Endometrial microvascular endothelial cells (primary cell): ENCODE results near the gene HOXD8. TPM values are rescaled to one million over a fixed set of nuclear protein-coding genes. Genes with fewer than 3 reads are reported as not detected.

Experiments
- in situ Hi-C: cut with HindIII; loops from 2 replicates; pipeline ENCODE4 v1.10.0; 2017; ENCODE audit warnings: low sequenced_read_pairs, low pct_unique_long_range_greater_than_20kb; ENCODE audit errors: inconsistent ontology term
- total RNA-seq: library from RNA; depleted of rRNA; stranded (reverse); fragments of >200 nt; gene quantifications from one replicate; pipeline ENCODE4 v1.2.3, GENCODE V29; 2015; ENCODE audit errors: inconsistent ontology term

The HOXD8 gene
- total RNA-seq, 1 donor from 2014 or later = 41.0 TPM

DNA sequence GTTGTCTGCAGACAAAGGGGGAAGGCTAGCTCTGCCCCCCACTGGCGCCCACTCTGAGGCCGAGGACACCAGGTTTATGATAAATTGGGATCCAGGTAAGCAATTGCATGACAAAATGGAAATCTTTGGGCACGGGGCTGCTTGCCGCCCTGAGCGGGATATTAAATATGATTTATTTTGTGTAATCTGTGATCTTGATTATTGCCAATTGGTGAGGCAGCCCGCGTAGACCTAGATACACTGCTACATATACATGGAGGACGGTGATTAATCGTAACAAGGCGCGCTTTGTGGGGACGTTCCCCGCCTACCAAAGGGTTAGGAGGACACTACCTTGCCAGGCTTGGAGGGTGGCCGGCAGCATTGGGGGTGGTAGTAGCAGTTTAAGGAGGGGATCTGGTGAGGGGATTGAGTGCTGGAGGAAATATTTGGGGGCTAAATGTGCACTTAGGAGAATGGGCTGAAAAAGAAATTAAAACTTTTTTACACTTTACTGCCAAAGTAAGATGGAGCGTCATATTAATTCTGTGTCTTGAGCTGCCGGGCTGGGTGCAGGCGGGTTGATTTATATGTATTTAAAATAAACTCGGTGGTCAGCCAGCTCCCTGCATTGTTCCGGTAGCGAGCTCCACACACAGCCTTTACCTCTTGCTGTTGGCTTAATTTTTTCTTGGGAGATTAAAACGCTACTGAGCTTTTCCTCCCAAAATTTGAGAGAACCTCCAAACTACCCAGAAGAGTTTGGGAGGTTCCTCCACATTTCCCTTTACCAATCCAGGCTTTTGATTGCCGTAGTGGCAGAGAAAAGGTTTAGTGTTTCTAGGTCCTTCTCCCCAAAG, 31.7 kb downstream of the HOXD8 start:
- in situ Hi-C loops = no loop called here

DNA sequence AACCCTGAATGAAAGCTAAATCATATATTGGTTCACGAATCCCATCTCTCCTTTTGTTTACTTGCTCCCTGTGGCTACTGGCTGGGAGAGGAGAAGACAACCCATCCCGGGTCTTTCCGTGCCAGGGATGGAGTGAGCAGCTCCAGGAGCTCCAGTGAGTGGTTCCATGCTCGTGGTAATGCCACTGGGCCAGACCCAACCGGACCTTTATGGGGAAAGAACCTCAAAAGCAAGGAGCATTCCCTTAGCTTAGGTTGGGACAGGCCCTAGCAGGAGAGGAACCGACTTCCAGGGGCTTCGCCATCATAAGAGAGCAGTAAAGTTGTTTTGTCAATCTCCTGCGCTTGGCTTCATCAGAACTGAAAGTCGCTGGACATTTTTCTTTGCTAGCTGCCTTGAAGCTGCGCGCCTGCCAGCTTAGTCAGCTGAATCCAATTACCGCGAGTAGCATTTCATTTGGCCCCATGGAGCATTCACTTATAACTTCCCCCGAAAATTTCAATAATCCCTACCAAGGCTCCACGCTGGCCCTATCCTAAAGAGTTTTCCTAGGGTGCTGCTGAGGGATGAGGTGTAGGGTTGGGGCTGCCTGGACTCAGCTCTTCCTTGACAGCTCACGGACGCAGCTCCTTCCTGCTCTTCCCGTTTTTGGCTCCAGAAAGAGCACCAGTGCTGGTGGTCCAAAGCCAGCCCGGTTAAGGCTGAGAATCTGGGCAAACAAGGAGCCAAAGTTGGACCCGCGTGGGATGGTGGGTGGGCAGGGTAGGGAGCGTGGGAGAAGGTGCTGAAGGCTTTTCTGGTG, 32.5 kb downstream of the HOXD8 start:
- in situ Hi-C loops = no loop called here

- in situ Hi-C loops = no loop called here
These were observed 33.6 kb downstream of the HOXD8 start for GRCh38 chr2:176162911-176163671.

GRCh38 chr2:176163672-176164056, 34.2 kb downstream of the HOXD8 start:
- in situ Hi-C loops = no loop called here

DNA sequence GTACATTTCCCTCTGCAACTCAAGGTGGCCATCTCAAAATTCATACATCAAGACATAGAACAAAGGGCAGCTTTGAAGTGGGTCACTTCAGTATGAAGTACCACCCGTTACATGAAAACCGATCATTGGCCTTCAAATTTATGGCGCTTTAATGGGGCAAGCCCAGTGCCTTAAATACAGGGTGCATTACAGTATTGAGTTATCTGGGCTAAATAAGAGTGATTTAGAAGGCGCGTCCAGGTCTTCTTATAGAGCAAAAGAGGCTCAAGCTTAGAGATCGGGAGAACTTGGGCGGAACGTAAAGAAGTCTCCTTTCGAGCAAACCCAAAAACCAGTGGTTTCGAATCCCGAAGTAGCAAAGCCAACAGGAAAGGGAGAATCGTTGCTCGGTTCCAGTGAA, 34.7 kb downstream of the HOXD8 start:
- in situ Hi-C loops = no loop called here

DNA sequence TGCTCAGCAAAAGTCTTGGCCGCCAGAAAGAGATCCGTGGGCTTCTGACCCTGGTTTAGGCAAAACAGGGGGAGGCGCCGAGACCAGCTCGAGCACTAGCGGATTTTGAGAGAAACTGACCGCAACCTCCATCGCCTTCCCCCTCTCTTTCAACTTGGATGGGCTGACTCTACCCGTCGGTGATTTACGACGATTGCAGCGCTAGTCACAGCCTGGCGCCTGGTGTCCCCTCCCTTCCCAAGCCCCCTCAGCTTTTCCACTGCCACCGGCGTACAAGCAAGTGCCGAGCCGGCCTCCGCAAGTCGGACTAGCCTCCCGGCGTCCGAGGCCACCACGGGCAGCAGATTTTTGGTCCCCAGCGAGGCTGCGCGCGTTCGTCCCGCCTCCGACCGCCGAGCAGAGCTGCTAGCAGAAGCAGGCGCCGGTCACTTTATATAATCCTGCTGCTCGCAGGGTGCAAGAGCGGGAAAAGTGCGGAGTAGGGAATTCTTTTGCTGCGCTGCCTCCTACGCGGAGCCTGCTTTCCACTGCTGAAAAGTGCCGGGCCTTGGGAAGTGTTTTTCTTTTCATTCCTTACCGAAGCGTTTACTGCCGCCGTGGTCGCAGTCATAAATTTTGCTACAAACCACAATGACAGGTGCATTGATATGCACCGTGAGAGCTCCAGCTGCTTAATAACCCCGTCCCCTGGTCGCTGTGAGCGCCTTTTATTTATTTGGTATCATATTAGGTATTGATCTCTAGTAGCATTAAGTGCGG, 35.3 kb downstream of the HOXD8 start:
- in situ Hi-C loops = no loop called here

DNA sequence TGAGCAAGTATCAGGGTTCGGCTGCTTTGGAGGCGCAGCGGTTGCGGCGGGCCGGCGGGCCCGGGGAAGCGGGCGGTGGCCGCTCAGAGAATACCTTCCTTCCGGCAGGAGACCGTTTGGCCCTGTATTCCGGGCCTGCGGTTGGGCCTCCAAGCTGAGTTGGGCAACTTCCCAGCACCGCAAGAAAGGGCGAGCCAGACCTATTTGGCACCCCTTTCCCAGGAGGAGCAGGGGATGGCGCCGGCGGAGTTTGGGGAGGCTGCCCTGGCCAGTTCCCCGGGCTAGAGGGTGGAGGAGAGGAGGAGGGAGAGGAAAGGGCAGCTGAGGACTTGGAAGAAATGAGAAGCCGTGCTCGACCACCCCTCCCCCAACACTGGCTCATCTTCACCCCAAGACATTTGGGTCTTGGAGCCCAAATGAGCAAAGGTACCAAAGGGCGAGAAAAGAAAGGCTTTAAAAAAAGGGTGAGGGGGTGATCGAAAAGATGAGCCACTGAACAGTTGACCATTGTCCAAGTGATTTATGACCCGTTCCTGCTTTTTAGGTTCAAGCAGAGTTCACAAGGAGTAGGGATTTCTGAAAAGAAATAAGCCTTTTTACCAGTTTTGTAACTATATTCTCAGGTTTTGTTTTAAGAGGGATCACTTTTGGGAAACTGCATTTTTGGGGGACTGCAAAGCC, 36.0 kb downstream of the HOXD8 start:
- in situ Hi-C loops = no loop called here

DNA sequence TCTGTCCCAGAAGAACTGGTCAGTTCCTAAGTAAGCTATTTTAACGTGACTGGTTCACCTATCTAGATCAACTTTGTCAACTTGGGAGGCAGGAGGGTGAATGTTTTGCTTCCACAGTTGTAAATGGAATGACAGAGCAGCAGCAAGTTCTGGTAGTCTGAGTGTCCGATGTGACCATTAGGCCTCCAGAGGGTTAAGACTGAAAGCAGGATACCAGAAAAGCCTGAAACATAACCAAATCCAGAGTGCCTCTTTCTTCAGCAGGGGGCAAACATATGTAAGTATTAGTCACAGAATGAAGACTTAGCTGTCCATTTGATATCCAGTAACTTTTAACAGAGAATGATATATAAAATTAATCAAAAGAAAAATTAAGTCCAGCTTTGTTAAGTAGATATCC, 36.8 kb downstream of the HOXD8 start:
- in situ Hi-C loops = no loop called here

GRCh38 chr2:176167398-176167797, 37.9 kb downstream of the HOXD8 start:
- in situ Hi-C loops = no loop called here

DNA sequence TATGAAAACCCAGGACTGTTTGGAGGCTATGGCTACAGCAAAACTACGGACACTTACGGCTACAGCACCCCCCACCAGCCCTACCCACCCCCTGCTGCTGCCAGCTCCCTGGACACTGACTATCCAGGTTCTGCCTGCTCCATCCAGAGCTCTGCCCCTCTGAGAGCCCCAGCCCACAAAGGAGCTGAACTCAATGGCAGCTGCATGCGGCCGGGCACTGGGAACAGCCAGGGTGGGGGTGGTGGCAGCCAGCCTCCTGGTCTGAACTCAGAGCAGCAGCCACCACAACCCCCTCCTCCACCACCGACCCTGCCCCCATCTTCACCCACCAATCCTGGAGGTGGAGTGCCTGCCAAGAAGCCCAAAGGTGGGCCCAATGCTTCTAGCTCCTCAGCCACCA, 39.7 kb downstream of the HOXD8 start:
- in situ Hi-C loops = no loop called here

DNA sequence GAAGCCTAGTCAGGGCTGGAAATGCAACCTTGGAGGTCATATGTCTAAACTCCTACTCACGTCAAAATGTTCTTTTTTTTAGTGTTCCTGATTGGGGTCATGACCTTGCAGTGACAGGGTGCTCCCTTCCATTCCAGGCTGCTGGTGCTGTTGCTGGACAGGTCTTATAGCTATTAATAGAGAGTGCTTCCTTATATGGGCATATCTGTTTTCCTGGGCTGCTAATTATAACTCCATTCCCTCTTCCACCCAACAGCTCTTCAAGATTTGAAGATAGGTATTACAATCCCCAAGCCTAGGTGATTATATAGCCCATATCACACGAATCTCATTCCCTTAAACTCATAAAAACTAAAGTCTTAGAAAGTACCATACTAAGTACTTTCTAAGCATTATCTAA, 40.2 kb downstream of the HOXD8 start:
- in situ Hi-C loops = no loop called here

DNA sequence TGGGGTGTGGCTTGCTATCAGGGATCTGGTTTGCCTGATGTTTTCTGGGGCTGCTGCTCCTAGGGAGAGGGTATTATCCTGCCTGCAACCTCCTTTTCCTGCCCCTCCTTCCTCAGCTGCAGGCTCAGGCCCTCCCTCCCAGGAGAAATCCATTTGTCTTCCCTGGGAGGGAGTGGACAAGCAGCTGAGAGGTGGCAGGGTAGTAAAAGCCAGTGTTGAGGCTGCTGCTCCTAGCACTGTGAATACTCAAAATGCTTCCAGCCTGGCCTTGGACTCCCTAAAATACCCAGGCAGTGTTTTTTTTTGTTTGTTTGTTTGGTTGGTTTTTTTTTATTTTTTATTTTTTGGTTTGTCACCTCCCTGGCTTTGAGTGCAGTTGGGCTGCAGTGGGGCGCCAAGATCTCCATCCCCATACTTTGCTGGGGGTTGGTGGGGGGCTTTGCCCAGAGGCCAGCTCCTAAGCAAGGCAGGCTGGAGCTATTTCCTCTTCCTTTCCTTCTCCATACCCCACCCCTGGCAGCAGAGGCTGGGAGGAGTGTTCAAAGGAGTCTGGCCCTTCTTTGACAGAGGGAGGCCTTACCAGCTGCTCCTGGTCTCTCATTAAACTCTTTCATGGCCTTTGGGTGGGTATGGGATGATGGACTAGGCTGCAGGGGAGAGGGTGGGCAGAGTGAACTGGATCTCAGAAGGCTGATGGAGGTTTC, 41.2 kb downstream of the HOXD8 start:
- in situ Hi-C loops = no loop called here

- in situ Hi-C loops = no loop called here
These were observed 42.0 kb downstream of the HOXD8 start for GRCh38 chr2:176171351-176172006.

- in situ Hi-C loops = no loop called here
These were observed 42.7 kb downstream of the HOXD8 start for GRCh38 chr2:176172007-176172894.

DNA sequence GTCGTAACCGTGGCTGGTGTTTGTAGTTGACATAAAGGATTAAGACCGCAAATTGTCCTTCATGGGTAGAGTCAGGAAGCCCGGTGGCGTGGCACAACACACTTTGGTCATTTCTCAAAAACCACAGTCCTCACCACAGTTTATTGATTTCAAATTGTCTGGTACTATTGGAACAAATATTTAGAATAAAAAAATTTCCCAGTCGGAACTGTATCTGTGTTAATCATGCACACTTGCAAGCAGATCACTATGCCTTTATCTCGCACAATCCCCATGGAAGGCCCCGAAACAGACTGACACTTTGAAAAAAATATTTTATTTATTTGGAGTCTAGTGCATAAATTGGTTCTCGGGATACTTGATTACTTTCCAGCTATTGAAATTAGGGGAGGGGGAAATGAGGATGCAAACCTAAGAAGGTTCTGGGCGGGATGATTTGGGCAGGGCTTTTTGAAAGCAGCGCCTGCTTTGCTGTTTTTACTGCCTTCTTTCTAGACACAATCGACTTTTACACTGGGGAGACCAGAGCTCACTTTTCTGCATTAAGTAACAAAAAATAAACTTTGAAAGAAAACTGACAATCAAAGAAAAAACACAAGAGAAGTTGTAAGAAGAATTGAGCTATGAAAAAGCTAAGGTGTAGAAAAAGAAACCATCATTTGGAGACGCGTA, 43.5 kb downstream of the HOXD8 start:
- in situ Hi-C loops = no loop called here
